Prostate gland (tissue), 2 donors: ENCODE measurements around the gene FBXO15.

ENCODE experiments used
- CTCF ChIP-seq, 4 experiments: fragments of 200-600 bp in 2 of 4; fragments of 450-650 bp in 2 of 4; sonication (generic) in 2 of 4; IDR thresholded peaks; 1 replicate in 3 of 4; 2 replicates in 1 of 4; pipeline ENCODE4 v1.5.1; 2016 to 2019; ENCODE audit warnings: antibody characterized with exemption in 4 of 4, mild to moderate bottlenecking in 2 of 4, moderate library complexity in 2 of 4
- POLR2A ChIP-seq: fragments of 450-650 bp; IDR thresholded peaks from one replicate; pipeline ENCODE4 v1.6.1; 2016; ENCODE audit warnings: antibody characterized with exemption, mild to moderate bottlenecking
- POLR2AphosphoS5 ChIP-seq: sonication (generic); formaldehyde crosslinking; IDR thresholded peaks from one replicate; pipeline ENCODE4 v1.6.1; 2017; ENCODE audit warnings: antibody characterized with exemption

- no peak for TF ChIP-seq CTCF (IDR thresholded peaks at IDR 0.05)
- TF ChIP-seq POLR2A = no peak
- TF ChIP-seq POLR2AphosphoS5 = no peak
Measured at GRCh38 chr18:74084184-74084855, 63.3 kb downstream of the FBXO15 start.
